A549 (cell line): ENCODE data around the gene GGN. TPM values are rescaled to one million over a fixed set of nuclear protein-coding genes. Genes with fewer than 3 reads are reported as not detected.

Experiments used
- ATAC-seq, 2 experiments: fragments of 200-7000 bp in 1 of 2; fragments of >200 bp in 1 of 2; cut with Nextera tagmentation in 1 of 2; cut with Tn5 transposase in 1 of 2; 3 replicates each; pipeline versions ENCODE4 v1.8.0 to v1.9.1; 2018 to 2020; ENCODE audit warnings: mild to moderate bottlenecking in 1 of 2, moderate library complexity in 1 of 2
- CTCF ChIA-PET: fragments of 300-600 bp; sonication (Branson Sonifier 250); formaldehyde crosslinking; extraction: SDS; loops from one replicate; lab custom pipeline; 2021; ENCODE audit warnings: antibody characterized with exemption, inconsistent platforms; lab: Yijun Ruan, JAX
- POLR2A ChIA-PET: fragments of 350-600 bp; formaldehyde crosslinking; extraction: SDS; loops from one replicate; lab custom pipeline; 2021; ENCODE audit warnings: antibody characterized with exemption, inconsistent platforms; lab: Yijun Ruan, JAX
- DNase-seq, 2 experiments: peaks; one replicate each; pipeline versions ENCODE4 v3.0.0 to v3.0.0-alpha.2; 2011 to 2016; ENCODE audit warnings: low read depth in 1 of 2, low spot score in 1 of 2
- FAIRE-seq: peaks from 2 replicates; lab custom pipeline; 2011; peaks lifted over from hg19 to GRCh38; lab: Jason Lieb, UNC
- H3K27ac ChIP-seq, 2 experiments: fragments of >200 bp; sonication (Bioruptor Twin); formaldehyde crosslinking; 3 replicates each; pipeline ENCODE4 v1.5.1; 2016 to 2017
- H3K4me1 ChIP-seq: fragments of >200 bp; sonication (Bioruptor Twin); formaldehyde crosslinking; 3 replicates; pipeline ENCODE4 v1.6.1; 2016
- H3K4me2 ChIP-seq: fragments of >200 bp; sonication (Bioruptor Twin); formaldehyde crosslinking; 3 replicates; pipeline ENCODE4 v1.6.1; 2016
- H3K4me3 ChIP-seq: fragments of >200 bp; sonication (Bioruptor Twin); formaldehyde crosslinking; 3 replicates; pipeline ENCODE4 v1.5.1; 2016
- H3K9me3 ChIP-seq: fragments of >200 bp; sonication (Bioruptor Twin); formaldehyde crosslinking; 3 replicates; pipeline ENCODE4 v1.6.1; 2016
- CHD4 ChIP-seq: fragments of 200-600 bp; sonication (generic); IDR thresholded peaks from 2 replicates; pipeline ENCODE4 v1.6.1; 2016; ENCODE audit warnings: antibody characterized with exemption, mild to moderate bottlenecking, borderline replicate concordance
- HDAC2 ChIP-seq: fragments of 200-600 bp; sonication (generic); IDR thresholded peaks from 2 replicates; pipeline ENCODE4 v1.6.1; 2016
- SREBF2 ChIP-seq: fragments of 450-650 bp; IDR thresholded peaks from 2 replicates; pipeline ENCODE4 v1.6.1; 2014; ENCODE audit warnings: mild to moderate bottlenecking, moderate library complexity
- ZC3H11A ChIP-seq: fragments of 450-650 bp; IDR thresholded peaks from 2 replicates; pipeline ENCODE4 v1.6.1; 2014; ENCODE audit warnings: antibody characterized with exemption, mild to moderate bottlenecking
- ZFP36 ChIP-seq: fragments of 450-650 bp; IDR thresholded peaks from 2 replicates; pipeline ENCODE4 v1.6.1; 2014; ENCODE audit warnings: borderline replicate concordance; ENCODE audit not compliant: partially characterized antibody
- WGBS: methylation state at CpG from one replicate; pipeline ENCODE4 v1.1.6; 2017; ENCODE audit errors: missing lambda C conversion rate; 5-methylcytosine and 5-hydroxymethylcytosine counted together
- polyA plus RNA-seq, 4 experiments: library from polyadenylated mRNA; depleted of rRNA in 3 of 4; stranded (reverse); fragments of >200 nt; fragmentation: RNase III in 1 of 4; extraction: RNeasy Plus Mini Kit Qiagen cat#74134 plus additional on column Dnase treatment in 1 of 4; gene quantifications; 2 replicates in 3 of 4; 3 replicates in 1 of 4; pipeline ENCODE4 v1.2.3, GENCODE V29; 2011 to 2017
- TF ChIP-seq, protein P1 (sequence below): fragments of 250-450 bp; sonication (Bioruptor Pico); IDR thresholded peaks from 2 replicates; pipeline ENCODE4 v1.5.0; 2021; ENCODE audit warnings: mild to moderate bottlenecking, moderate library complexity, borderline replicate concordance
- TF ChIP-seq, protein P2 (sequence below): fragments of >200 bp; sonication (Bioruptor Twin); formaldehyde crosslinking; IDR thresholded peaks from 3 replicates; pipeline ENCODE4 v1.6.1; 2016
- TF ChIP-seq, protein P3 (sequence below): fragments of 150-350 bp; IDR thresholded peaks from 2 replicates; pipeline ENCODE4 v1.6.1; 2014; ENCODE audit warnings: low read depth, mild to moderate bottlenecking, low read length
- TF ChIP-seq, protein P4 (sequence below): fragments of 250-450 bp; sonication (Bioruptor Pico); IDR thresholded peaks from 2 replicates; pipeline ENCODE4 v1.5.0; 2020; ENCODE audit warnings: low read depth, mild to moderate bottlenecking, moderate library complexity

The GGN gene
- polyA plus RNA-seq, 2 of the 4 experiments (the other 2 are of a cell fraction), result 0.46 TPM; not detected in 1

DNA sequence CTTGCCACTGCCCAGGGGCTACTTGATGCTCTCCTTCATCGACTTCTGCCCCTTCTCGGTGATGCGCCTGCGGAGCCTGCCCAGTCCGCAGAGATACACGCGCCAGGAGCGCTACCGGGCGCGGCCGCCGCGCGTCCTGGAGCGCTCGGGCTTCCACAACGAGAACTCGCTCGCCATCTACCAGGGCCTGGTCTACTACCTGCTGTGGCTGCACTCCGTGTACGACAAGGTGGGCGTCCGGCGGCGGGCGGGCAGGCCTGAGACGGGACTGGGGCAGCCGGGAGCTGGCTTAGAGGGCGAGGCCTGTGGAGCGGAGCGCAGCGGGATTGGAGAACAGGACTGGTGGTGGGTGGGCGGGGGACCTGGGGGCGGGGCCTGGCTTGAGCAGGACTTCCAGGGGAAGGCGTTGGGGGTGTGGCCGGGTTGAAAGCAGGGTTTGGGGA is 26.2 kb downstream of the GGN start (continued):
- TF ChIP-seq, protein P1, sequence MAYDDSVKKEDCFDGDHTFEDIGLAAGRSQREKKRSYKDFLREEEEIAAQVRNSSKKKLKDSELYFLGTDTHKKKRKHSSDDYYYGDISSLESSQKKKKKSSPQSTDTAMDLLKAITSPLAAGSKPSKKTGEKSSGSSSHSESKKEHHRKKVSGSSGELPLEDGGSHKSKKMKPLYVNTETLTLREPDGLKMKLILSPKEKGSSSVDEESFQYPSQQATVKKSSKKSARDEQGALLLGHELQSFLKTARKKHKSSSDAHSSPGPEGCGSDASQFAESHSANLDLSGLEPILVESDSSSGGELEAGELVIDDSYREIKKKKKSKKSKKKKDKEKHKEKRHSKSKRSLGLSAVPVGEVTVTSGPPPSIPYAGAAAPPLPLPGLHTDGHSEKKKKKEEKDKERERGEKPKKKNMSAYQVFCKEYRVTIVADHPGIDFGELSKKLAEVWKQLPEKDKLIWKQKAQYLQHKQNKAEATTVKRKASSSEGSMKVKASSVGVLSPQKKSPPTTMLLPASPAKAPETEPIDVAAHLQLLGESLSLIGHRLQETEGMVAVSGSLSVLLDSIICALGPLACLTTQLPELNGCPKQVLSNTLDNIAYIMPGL, result no peak

DNA sequence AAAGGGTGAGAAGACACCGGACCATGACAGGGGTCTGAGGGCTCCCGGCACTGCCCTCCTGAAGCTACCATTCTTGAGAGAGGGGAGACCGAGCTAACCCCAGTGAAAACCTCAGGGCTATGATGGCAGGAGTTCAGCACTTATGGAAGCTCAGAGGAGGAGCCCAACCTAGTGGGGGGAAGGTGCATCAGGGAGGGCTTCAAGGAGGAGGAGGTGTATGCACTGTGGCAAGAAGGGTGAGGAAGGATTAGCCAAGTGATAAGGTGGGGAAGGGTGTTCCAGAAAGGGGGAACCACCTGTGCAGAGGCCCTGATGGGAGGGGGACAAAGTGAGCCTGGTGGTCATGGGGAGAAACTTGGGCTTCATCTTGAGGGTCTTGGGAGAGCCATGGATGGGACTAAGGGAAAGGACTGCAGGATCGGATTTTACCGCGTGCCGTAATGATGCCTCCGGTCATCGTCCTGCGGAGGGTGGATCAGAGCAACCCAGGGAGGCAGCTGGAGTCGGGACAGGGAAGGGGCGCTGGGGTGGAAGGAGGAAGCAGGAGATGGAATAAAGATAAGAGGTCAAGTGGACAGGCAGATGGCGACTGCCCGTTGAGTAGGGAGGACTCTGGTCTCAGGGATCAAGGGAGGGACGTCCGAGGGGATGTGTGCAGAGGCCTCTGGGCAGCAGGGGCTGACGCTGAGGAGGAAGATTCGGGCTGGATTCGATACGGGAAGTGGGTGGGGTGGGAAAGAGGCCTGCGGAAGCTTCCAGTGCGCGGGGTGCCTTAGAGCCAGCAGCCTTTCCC is 26.8 kb downstream of the GGN start:
- 22% methylated on average over 23 of the region's 23 CpGs for WGBS
- peak overlapping the region; percentile 86 for H3K4me2 ChIP-seq
- TF ChIP-seq ZFP36 (peak; percentile 87), ZC3H11A (no peak), HDAC2 (no peak)
- DNase-seq (no peak), FAIRE-seq (peak; percentile 7), ATAC-seq (peak; percentile 32 to 34)
- peak overlapping the region; percentile 3 to 81; a peak in 4 of 6 replicates for H3K27ac ChIP-seq
- peak overlapping the region; percentile 65 for H3K4me3 ChIP-seq
- POLR2A ChIA-PET, result interaction anchor here (0.6 to 3.0 kb wide), 4 partner anchors 13 to 57 kb away, joined by 6 to 41 read pairs (median 10); partner anchors contain the start of genes C19orf33, GGN and PSMD8
- CTCF ChIA-PET, result interaction anchor here (0.6 to 4.3 kb wide), 20 partner anchors 8 to 611 kb away, joined by 3 to 29 read pairs (median 4); partner anchors contain the start of genes CATSPERG, FAM98C, PPP1R14A and PSMD8
- peaks cover 9% of the 10 kb centered on the region; the same call in 1 of the 3 replicates for H3K4me1 ChIP-seq
- no peaks in the 10 kb centered on the region for H3K9me3 ChIP-seq

DNA sequence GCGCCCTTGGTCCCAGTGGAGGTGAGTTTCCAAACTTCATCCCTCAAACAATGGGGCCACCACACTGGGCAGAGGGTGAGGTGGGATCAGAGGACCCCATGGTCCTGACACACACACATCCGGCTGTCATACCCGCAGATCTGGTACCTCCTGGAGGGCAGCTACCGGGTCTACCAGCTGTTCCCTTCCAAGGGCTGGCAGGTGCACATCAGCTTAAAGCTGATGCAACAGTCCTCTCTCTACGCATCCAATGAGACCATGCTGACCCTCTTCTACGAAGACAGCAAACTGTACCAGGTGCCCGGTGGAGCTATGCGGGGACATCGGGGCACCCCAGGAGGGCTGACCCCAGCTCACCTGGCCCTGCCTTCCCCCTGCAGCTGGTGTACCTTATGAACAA is 27.5 kb downstream of the GGN start:
- 30% methylated on average over 9 of the region's 9 CpGs for WGBS
- Histone ChIP-seq H3K9me3 (no peaks in the 10 kb centered on the region), H3K4me2 (no peak overlapping the region; the same call in 2 of the 3 replicates), H3K27ac (no peak overlapping the region)
- POLR2A ChIA-PET, result interaction anchor here (3.0 kb wide), 1 partner anchor 14 kb away, joined by 41 read pairs; the partner anchor contains the start of gene PSMD8
- no peak for ATAC-seq
- no peak for DNase-seq
- peak; percentile 36 for FAIRE-seq
- TF ChIP-seq, protein P2, sequence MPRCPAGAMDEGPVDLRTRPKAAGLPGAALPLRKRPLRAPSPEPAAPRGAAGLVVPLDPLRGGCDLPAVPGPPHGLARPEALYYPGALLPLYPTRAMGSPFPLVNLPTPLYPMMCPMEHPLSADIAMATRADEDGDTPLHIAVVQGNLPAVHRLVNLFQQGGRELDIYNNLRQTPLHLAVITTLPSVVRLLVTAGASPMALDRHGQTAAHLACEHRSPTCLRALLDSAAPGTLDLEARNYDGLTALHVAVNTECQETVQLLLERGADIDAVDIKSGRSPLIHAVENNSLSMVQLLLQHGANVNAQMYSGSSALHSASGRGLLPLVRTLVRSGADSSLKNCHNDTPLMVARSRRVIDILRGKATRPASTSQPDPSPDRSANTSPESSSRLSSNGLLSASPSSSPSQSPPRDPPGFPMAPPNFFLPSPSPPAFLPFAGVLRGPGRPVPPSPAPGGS, result no peak
- no peak for TF ChIP-seq ZC3H11A
- TF ChIP-seq CHD4, result no peak
- TF ChIP-seq, protein P3, sequence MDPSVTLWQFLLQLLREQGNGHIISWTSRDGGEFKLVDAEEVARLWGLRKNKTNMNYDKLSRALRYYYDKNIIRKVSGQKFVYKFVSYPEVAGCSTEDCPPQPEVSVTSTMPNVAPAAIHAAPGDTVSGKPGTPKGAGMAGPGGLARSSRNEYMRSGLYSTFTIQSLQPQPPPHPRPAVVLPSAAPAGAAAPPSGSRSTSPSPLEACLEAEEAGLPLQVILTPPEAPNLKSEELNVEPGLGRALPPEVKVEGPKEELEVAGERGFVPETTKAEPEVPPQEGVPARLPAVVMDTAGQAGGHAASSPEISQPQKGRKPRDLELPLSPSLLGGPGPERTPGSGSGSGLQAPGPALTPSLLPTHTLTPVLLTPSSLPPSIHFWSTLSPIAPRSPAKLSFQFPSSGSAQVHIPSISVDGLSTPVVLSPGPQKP, result no peak
- no peak for TF ChIP-seq SREBF2
- TF ChIP-seq, all 56 proteins: peak for 0
- Histone ChIP-seq H3K4me1 (peaks cover 9% of the 10 kb centered on the region; the same call in 1 of the 3 replicates), H3K4me3 (no peak overlapping the region)
- CTCF ChIA-PET, result interaction anchor here (0.6 to 4.3 kb wide), 16 partner anchors 8 to 612 kb away, joined by 3 to 29 read pairs (median 4); partner anchors contain the start of genes CATSPERG, FAM98C, PPP1R14A and PSMD8

DNA sequence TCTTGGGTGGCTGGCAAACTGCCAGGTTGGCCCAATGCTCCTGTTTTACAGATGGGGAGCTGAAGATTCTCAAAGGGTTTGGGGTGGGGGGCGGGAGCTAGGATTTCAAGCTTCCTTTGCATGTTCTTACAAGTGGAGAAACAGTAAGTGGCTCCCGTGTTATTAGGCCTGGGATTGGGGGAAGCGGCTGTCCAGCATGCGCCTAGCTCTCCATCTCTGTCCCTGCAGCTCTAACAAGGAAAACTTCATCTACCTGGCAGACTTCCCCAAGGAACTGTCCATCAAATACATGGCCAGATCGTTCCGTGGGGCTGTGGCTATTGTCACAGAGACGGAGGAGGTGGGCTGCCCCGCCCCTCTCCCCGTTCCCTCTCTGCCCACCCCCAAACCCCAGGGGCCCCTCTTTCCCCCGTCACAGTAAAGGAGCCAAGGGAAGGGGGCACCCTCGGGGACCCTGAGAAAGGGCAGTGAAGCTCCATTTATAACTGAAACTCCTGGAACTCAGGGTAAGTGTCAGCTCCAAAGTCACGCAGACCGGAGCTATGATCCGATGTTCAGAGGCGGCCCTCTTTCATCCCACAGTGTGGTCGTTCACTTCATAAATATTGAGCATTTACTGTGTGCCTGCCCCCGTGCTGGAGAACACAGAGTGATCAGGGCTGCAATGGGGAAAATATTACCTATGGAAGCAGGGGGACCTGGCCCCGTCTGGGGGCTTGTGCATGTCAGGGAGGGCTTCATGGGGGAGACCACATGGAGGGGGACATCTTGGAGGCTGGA is 28.4 kb downstream of the GGN start:
- Histone ChIP-seq H3K27ac (no peak overlapping the region), H3K4me1 (peaks cover 9% of the 10 kb centered on the region; the same call in 1 of the 3 replicates), H3K4me3 (no peak overlapping the region), H3K9me3 (no peaks in the 10 kb centered on the region), H3K4me2 (no peak overlapping the region)
- WGBS, result 36% methylated on average over 18 of the region's 18 CpGs
- DNase-seq, result no peak
- no peak for FAIRE-seq
- ChIA-PET CTCF (interaction anchor here (0.5 to 4.3 kb wide), 15 partner anchors 10 to 187 kb away, joined by 3 to 29 read pairs (median 5); partner anchors contain the start of genes CATSPERG, FAM98C, PPP1R14A and PSMD8), POLR2A (interaction anchor here (1.8 kb wide), 1 partner anchor 15 kb away, joined by 4 read pairs; the partner anchor contains the start of gene PSMD8)
- no peak for ATAC-seq
- TF ChIP-seq, protein P4, sequence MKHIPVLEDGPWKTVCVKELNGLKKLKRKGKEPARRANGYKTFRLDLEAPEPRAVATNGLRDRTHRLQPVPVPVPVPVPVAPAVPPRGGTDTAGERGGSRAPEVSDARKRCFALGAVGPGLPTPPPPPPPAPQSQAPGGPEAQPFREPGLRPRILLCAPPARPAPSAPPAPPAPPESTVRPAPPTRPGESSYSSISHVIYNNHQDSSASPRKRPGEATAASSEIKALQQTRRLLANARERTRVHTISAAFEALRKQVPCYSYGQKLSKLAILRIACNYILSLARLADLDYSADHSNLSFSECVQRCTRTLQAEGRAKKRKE (CRISPR knock-in tag), result no peak
- TF ChIP-seq, all 56 proteins: peak for 0
